ENCODE results near the gene SLC6A11.

SLC6A11 gene

GRCh38 chr3:10816019-10816862 lies at the start of gene SLC6A11:
Gene SLC6A11, plus strand, starts transcription at chr3:10816228. Its CDS starts 38 bp downstream, at chr3:10816266.
- H3K27ac ChIP-seq (ENCODE audit: low read length): no peak within 1 kb of the TSS

GRCh38 chr3:10768708-10769394 lies 47.2 kb upstream of the SLC6A11 start:
- no peaks in the 10 kb centered on the region for H3K27me3 ChIP-seq (ENCODE audit: low read depth, low read length)
- H3K27ac ChIP-seq (ENCODE audit: low read length): no peak overlapping the region
- no peak overlapping the region for H3K4me3 ChIP-seq (ENCODE audit: low read depth in 1 of 2, low read length in 2 of 2)
- no peaks in the 10 kb centered on the region for H3K4me1 ChIP-seq (ENCODE audit: control insufficient read depth in 1 of 2, insufficient read depth in 2 of 2, low read length in 2 of 2)
- H3K9me3 ChIP-seq (ENCODE audit: control insufficient read depth in 1 of 2, low read length in 2 of 2): peaks cover 0 to 7% of the 10 kb centered on the region in 2 donors
- H3K36me3 ChIP-seq (ENCODE audit: control insufficient read depth in 1 of 2, insufficient read depth in 2 of 2, low read length in 2 of 2): no peaks in the 10 kb centered on the region

More at GRCh38 chr3:10816019-10816862, at the start of gene SLC6A11:
- Histone ChIP-seq H3K4me1 (ENCODE audit: control insufficient read depth in 1 of 2, insufficient read depth in 2 of 2, low read length in 2 of 2) (peaks cover 0 to 10% of the 10 kb centered on the region in 2 donors), H3K36me3 (ENCODE audit: control insufficient read depth in 1 of 2, insufficient read depth in 2 of 2, low read length in 2 of 2) (no peaks in the 10 kb centered on the region), H3K9me3 (ENCODE audit: control insufficient read depth in 1 of 2, low read length in 2 of 2) (no peaks in the 10 kb centered on the region), H3K27me3 (ENCODE audit: low read depth, low read length) (peaks cover 9% of the 10 kb centered on the region), H3K4me3 (ENCODE audit: low read depth in 1 of 2, low read length in 2 of 2) (peak within 1 kb of the TSS in 1 of 2 donors; percentile 46)

- Histone ChIP-seq H3K27me3 (ENCODE audit: low read depth, low read length) (no peaks in the 10 kb centered on the region), H3K27ac (ENCODE audit: low read length) (no peak overlapping the region), H3K9me3 (ENCODE audit: control insufficient read depth in 1 of 2, low read length in 2 of 2) (peaks cover 0 to 7% of the 10 kb centered on the region in 2 donors), H3K4me1 (ENCODE audit: control insufficient read depth in 1 of 2, insufficient read depth in 2 of 2, low read length in 2 of 2) (no peaks in the 10 kb centered on the region), H3K4me3 (ENCODE audit: low read depth in 1 of 2, low read length in 2 of 2) (no peak overlapping the region), H3K36me3 (ENCODE audit: control insufficient read depth in 1 of 2, insufficient read depth in 2 of 2, low read length in 2 of 2) (no peaks in the 10 kb centered on the region)
Measured at GRCh38 chr3:10770547-10770946, 45.5 kb upstream of the SLC6A11 start.

- Histone ChIP-seq H3K27me3 (ENCODE audit: low read depth, low read length) (no peaks in the 10 kb centered on the region), H3K9me3 (ENCODE audit: control insufficient read depth in 1 of 2, low read length in 2 of 2) (peaks cover 0 to 7% of the 10 kb centered on the region in 2 donors)
Measured at GRCh38 chr3:10770981-10771380, 45.0 kb upstream of the SLC6A11 start.

GRCh38 chr3:10771486-10772270 lies 44.4 kb upstream of the SLC6A11 start:
- Histone ChIP-seq H3K27me3 (ENCODE audit: low read depth, low read length) (no peaks in the 10 kb centered on the region), H3K36me3 (ENCODE audit: control insufficient read depth in 1 of 2, insufficient read depth in 2 of 2, low read length in 2 of 2) (no peaks in the 10 kb centered on the region), H3K4me3 (ENCODE audit: low read depth in 1 of 2, low read length in 2 of 2) (no peak overlapping the region), H3K27ac (ENCODE audit: low read length) (no peak overlapping the region), H3K4me1 (ENCODE audit: control insufficient read depth in 1 of 2, insufficient read depth in 2 of 2, low read length in 2 of 2) (no peaks in the 10 kb centered on the region), H3K9me3 (ENCODE audit: control insufficient read depth in 1 of 2, low read length in 2 of 2) (peaks cover 0 to 7% of the 10 kb centered on the region in 2 donors)

More at GRCh38 chr3:10770981-10771380, 45.0 kb upstream of the SLC6A11 start:
- Histone ChIP-seq H3K4me1 (ENCODE audit: control insufficient read depth in 1 of 2, insufficient read depth in 2 of 2, low read length in 2 of 2) (no peaks in the 10 kb centered on the region), H3K4me3 (ENCODE audit: low read depth in 1 of 2, low read length in 2 of 2) (no peak overlapping the region), H3K27ac (ENCODE audit: low read length) (no peak overlapping the region), H3K36me3 (ENCODE audit: control insufficient read depth in 1 of 2, insufficient read depth in 2 of 2, low read length in 2 of 2) (no peaks in the 10 kb centered on the region)

- Histone ChIP-seq H3K27me3 (ENCODE audit: low read depth, low read length) (no peaks in the 10 kb centered on the region), H3K36me3 (ENCODE audit: control insufficient read depth in 1 of 2, insufficient read depth in 2 of 2, low read length in 2 of 2) (no peaks in the 10 kb centered on the region), H3K27ac (ENCODE audit: low read length) (no peak overlapping the region), H3K9me3 (ENCODE audit: control insufficient read depth in 1 of 2, low read length in 2 of 2) (peaks cover 0 to 7% of the 10 kb centered on the region in 2 donors), H3K4me1 (ENCODE audit: control insufficient read depth in 1 of 2, insufficient read depth in 2 of 2, low read length in 2 of 2) (no peaks in the 10 kb centered on the region), H3K4me3 (ENCODE audit: low read depth in 1 of 2, low read length in 2 of 2) (no peak overlapping the region)
Measured at GRCh38 chr3:10772271-10773161, 43.5 kb upstream of the SLC6A11 start.

- Histone ChIP-seq H3K27ac (ENCODE audit: low read length) (no peak overlapping the region), H3K36me3 (ENCODE audit: control insufficient read depth in 1 of 2, insufficient read depth in 2 of 2, low read length in 2 of 2) (no peaks in the 10 kb centered on the region), H3K4me3 (ENCODE audit: low read depth in 1 of 2, low read length in 2 of 2) (no peak overlapping the region), H3K4me1 (ENCODE audit: control insufficient read depth in 1 of 2, insufficient read depth in 2 of 2, low read length in 2 of 2) (no peaks in the 10 kb centered on the region), H3K9me3 (ENCODE audit: control insufficient read depth in 1 of 2, low read length in 2 of 2) (peaks cover 0 to 7% of the 10 kb centered on the region in 2 donors), H3K27me3 (ENCODE audit: low read depth, low read length) (no peaks in the 10 kb centered on the region)
Measured at GRCh38 chr3:10774129-10774670, 41.8 kb upstream of the SLC6A11 start.

- no peak overlapping the region for H3K4me3 ChIP-seq (ENCODE audit: low read depth in 1 of 2, low read length in 2 of 2)
- H3K27ac ChIP-seq (ENCODE audit: low read length): no peak overlapping the region
- no peaks in the 10 kb centered on the region for H3K36me3 ChIP-seq (ENCODE audit: control insufficient read depth in 1 of 2, insufficient read depth in 2 of 2, low read length in 2 of 2)
- H3K9me3 ChIP-seq (ENCODE audit: control insufficient read depth in 1 of 2, low read length in 2 of 2): peaks cover 0 to 7% of the 10 kb centered on the region in 2 donors
- no peaks in the 10 kb centered on the region for H3K4me1 ChIP-seq (ENCODE audit: control insufficient read depth in 1 of 2, insufficient read depth in 2 of 2, low read length in 2 of 2)
- H3K27me3 ChIP-seq (ENCODE audit: low read depth, low read length): no peaks in the 10 kb centered on the region
Measured at GRCh38 chr3:10774825-10775224, 41.2 kb upstream of the SLC6A11 start.

GRCh38 chr3:10775259-10775658 lies 40.8 kb upstream of the SLC6A11 start:
- H3K4me1 ChIP-seq (ENCODE audit: control insufficient read depth in 1 of 2, insufficient read depth in 2 of 2, low read length in 2 of 2): no peaks in the 10 kb centered on the region
- H3K27me3 ChIP-seq (ENCODE audit: low read depth, low read length): no peaks in the 10 kb centered on the region
- H3K4me3 ChIP-seq (ENCODE audit: low read depth in 1 of 2, low read length in 2 of 2): no peak overlapping the region
- H3K36me3 ChIP-seq (ENCODE audit: control insufficient read depth in 1 of 2, insufficient read depth in 2 of 2, low read length in 2 of 2): no peaks in the 10 kb centered on the region
- peaks cover 0 to 7% of the 10 kb centered on the region in 2 donors for H3K9me3 ChIP-seq (ENCODE audit: control insufficient read depth in 1 of 2, low read length in 2 of 2)
- no peak overlapping the region for H3K27ac ChIP-seq (ENCODE audit: low read length)

GRCh38 chr3:10775828-10776227 lies 40.2 kb upstream of the SLC6A11 start:
- H3K9me3 ChIP-seq (ENCODE audit: control insufficient read depth in 1 of 2, low read length in 2 of 2): peaks cover 0 to 7% of the 10 kb centered on the region in 2 donors
- H3K36me3 ChIP-seq (ENCODE audit: control insufficient read depth in 1 of 2, insufficient read depth in 2 of 2, low read length in 2 of 2): no peaks in the 10 kb centered on the region
- H3K27me3 ChIP-seq (ENCODE audit: low read depth, low read length): no peaks in the 10 kb centered on the region
- H3K27ac ChIP-seq (ENCODE audit: low read length): no peak overlapping the region
- no peaks in the 10 kb centered on the region for H3K4me1 ChIP-seq (ENCODE audit: control insufficient read depth in 1 of 2, insufficient read depth in 2 of 2, low read length in 2 of 2)
- no peak overlapping the region for H3K4me3 ChIP-seq (ENCODE audit: low read depth in 1 of 2, low read length in 2 of 2)

All from muscle layer of duodenum (tissue), 2 donors.